Measurements from ENCODE around the gene MYO18B.

The MYO18B gene

DNA sequence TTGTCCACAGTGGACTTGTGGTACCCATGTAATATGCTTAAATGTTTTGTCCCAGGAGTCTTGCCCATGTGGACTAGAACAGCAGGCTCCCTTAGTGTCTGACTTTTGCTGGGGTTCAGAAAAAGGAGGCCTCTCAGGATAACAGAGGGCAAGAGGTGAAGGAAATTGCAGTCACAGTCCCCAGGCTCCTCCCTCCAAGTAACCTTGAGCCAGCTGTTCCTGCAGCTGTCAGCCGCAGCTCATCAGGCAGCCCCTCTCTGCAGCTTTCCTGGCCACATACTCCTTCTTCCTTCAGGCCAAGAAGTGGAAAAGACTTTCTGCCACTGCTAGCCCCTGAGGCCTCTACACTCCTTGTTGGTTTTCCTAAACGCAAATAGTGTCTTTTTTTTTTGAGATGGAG lies 6.3 kb upstream of the MYO18B start:
- TF ChIP-seq, protein P1, sequence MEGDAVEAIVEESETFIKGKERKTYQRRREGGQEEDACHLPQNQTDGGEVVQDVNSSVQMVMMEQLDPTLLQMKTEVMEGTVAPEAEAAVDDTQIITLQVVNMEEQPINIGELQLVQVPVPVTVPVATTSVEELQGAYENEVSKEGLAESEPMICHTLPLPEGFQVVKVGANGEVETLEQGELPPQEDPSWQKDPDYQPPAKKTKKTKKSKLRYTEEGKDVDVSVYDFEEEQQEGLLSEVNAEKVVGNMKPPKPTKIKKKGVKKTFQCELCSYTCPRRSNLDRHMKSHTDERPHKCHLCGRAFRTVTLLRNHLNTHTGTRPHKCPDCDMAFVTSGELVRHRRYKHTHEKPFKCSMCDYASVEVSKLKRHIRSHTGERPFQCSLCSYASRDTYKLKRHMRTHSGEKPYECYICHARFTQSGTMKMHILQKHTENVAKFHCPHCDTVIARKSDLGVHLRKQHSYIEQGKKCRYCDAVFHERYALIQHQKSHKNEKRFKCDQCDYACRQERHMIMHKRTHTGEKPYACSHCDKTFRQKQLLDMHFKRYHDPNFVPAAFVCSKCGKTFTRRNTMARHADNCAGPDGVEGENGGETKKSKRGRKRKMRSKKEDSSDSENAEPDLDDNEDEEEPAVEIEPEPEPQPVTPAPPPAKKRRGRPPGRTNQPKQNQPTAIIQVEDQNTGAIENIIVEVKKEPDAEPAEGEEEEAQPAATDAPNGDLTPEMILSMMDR (conservative IDR thresholded peaks at IDR 0.05), result no peak
- no peak for TF ChIP-seq ZFX (IDR thresholded peaks at IDR 0.05)

DNA sequence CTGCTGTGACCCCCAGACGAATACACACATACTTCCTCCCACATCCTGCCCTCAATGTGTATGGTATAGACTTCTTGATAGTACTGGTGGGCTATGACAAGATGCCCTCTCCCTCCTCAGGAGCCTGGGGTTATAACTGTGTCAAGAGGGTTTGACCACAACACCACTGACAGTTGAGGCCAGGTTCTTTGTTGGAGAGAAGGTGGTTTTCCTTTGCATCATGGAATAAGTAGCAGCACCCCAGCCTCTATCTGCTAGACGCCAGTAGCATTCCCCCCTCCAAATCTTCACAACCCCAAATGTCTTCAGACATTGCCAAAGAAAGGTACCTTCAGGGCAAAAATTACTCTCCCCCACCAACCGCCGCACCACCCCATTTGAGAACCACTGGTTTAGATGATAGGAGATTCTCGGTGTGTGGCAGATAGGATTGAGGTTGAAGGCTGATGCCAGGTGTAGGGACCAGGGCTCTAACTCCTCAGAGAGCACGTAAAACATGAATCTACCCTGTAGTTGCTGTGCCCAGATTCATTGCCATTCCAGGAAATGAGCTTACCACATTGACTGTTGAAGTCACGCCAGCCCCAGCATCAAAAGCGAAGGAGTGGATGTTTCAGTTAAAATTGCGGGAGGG lies 5.5 kb upstream of the MYO18B start:
- no peak overlapping the region for H3K27ac ChIP-seq
- TF ChIP-seq, protein P1 (conservative IDR thresholded peaks at IDR 0.05), result no peak
- no peak for TF ChIP-seq ZFX (IDR thresholded peaks at IDR 0.05)

More for the DNA sequence above, 6.3 kb upstream of the MYO18B start:
- H3K27ac ChIP-seq, result no peak overlapping the region

DNA sequence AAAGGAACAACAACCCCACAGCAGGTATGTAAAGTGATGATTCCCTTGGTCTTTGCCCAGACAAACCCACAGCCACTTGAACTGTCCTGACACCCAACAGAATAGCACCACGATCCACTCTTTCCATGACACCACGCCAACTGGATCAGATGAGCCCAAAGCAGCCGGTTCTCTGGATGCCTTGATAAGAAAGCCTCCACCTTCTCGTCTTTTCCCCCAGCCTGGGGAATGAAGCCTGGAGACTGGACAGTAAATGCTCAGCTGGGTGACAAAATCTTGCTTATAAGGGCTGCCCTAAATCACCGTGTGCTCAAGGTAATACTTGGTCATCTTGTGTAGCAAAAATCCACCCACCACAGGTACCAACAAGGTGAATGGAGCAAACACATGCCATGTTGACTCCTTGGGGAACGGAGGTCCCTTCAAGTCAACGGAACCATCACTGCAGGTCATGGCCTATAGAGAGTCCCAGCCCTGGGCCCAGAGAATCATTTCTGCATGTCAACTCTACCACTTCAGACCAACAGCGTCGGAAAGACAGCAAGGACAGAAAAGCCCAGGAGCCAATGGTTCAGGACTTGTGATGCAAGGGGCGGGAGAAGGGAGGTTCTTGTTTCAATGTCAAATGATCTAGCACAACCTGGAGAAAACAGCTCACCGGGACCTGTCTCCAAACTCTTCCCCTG lies 2.2 kb upstream of the MYO18B start:
- H3K27ac ChIP-seq, result no peak overlapping the region
- no peak for TF ChIP-seq ZFX (IDR thresholded peaks at IDR 0.05)
- TF ChIP-seq, protein P1 (conservative IDR thresholded peaks at IDR 0.05), result no peak

DNA sequence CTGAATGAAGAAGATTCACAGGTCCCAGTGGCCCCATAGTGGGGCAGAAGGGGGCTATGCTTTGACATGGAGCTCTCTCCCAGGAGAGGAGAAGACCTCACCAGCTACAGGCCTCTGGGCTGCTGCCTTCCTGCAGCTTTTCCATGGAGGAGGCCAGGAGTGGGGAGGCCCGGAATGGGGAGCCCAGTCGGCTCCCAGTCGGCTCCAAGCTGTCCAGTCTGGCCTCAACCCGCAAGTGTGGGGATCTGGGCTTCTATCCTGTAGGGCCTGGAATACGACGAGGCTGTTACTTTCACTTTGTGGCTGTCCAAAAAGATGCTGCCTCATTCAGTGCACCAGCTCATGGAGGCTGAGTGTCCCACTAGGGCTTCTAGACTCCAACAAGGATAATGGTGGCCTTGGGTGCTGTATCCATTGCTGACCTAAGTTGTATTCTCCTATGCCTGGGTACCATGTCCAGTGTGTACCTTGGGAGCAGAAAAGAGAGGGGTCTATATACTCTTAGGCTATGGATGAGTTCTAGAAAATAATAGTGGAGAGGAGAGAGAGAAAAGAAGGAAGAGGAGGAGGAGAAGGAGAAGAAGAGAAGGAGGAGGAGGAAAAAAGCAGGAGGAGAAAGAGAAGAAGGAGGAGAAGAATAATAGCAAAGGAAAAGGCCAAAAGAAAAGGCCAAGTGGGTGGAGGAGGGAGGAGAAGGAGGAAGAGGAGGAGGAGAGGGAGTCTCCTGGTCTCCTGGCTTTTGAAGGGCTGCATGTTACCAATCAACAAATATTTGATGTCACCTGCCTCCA lies 1.1 kb downstream of the MYO18B start:
- TF ChIP-seq ZFX (IDR thresholded peaks at IDR 0.05), result no peak
- TF ChIP-seq, protein P1 (conservative IDR thresholded peaks at IDR 0.05), result no peak
- H3K27ac ChIP-seq, result no peak overlapping the region

DNA sequence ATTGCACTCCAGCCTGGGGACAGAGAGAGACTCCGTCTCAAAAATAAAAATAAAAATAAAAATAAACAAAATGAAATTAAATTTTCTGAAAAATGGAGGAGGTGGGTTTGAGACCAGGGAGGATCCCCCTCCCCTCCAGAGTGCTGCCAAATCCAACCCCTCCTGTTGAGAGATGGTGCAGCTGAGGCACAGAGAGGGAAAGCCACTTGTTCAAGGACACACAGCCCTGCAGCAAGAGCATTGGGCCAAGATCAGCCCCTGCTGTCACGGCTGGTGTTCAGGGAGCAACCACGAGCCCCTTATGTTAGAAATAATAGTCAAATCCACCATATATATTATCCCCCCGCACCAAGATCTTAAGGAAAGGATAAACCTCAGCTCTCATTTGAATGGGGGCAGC lies 2.7 kb downstream of the MYO18B start:
- TF ChIP-seq ZFX (IDR thresholded peaks at IDR 0.05), result no peak
- TF ChIP-seq, protein P1 (conservative IDR thresholded peaks at IDR 0.05), result no peak
- H3K27ac ChIP-seq, result no peak overlapping the region

DNA sequence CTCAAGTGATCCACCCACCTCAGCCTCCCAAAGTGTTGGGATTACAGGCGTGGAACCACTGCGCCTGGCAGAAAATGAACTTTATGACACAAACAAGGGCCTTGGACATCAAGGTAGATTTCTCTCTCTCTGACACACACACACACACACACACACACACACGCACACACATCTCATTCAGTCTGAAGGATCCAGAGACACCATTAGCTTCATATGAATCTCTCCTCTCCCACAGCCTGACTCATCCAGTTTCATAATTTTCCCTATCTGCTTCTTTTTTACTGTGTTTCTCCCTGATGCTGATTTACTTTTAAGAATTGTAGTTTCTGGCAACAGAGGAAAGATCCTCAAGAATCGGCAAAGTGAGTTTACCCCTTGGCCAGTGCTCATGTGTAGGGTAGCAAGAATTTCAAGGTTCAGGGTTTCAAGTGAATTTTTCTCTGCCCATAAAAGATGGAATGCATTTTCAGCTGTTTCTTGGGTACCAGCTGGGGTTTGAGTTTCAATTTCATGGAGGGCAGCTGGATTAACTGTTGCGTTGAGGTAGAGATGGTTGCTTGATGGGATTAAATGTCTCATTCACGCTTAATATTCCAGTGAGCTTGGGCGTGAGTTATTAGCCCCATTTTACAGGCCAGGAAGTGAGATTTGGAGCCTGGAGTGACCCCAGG lies 3.5 kb downstream of the MYO18B start:
- no peak overlapping the region for H3K27ac ChIP-seq

More for the DNA sequence above, 3.5 kb downstream of the MYO18B start:
- TF ChIP-seq, protein P1 (conservative IDR thresholded peaks at IDR 0.05), result no peak
- TF ChIP-seq ZFX (IDR thresholded peaks at IDR 0.05), result no peak

All from C4-2B (cell line).